Endothelial cell of umbilical vein (primary cell): ENCODE data around the gene ITPR2. TPM values are rescaled to one million over a fixed set of nuclear protein-coding genes. Genes with fewer than 3 reads are reported as not detected.

Source experiments
- BruUV-seq: library from RNA; stranded (reverse); fragments of 400-500 nt; replicated peaks from 2 replicates; lab custom pipeline; 2021; lab: Mats Ljungman, UMichigan
- CTCF ChIA-PET: fragments of 300-600, 350-600 bp; sonication (Branson Sonifier 250); formaldehyde crosslinking; loops from one replicate; lab custom pipeline; 2021; ENCODE audit warnings: antibody characterized with exemption, inconsistent platforms; lab: Charles Lee
- POLR2A ChIA-PET: fragments of 300-600, 350-600 bp; sonication (Branson Sonifier 250); formaldehyde crosslinking; loops from one replicate; lab custom pipeline; 2021; ENCODE audit warnings: antibody characterized with exemption, inconsistent platforms; lab: Charles Lee
- DNase-seq: peaks from one replicate; pipeline ENCODE4 v3.0.0-alpha.2; 2011; ENCODE audit warnings: low read depth, low spot score
- FAIRE-seq: peaks from 2 replicates; lab custom pipeline; 2011; peaks lifted over from hg19 to GRCh38; lab: Jason Lieb, UNC
- H2AFZ ChIP-seq: 2 replicates; pipeline ENCODE4 v1.6.0; 2012; ENCODE audit warnings: low read depth, low read length, control low read depth, inconsistent platforms
- H3K27ac ChIP-seq: 2 replicates; pipeline ENCODE4 v1.5.1; 2011; ENCODE audit warnings: low read depth, mild to moderate bottlenecking, control low read depth, low read length, moderate library complexity; ENCODE audit not compliant: insufficient read depth
- H3K27me3 ChIP-seq, 2 experiments: 2 replicates each; pipeline versions ENCODE4 v1.6.0 to v1.6.1; 2011; ENCODE audit warnings: low read length in 2 of 2, mixed read lengths in 1 of 2; ENCODE audit not compliant: control insufficient read depth in 2 of 2, insufficient read depth in 2 of 2
- H3K36me3 ChIP-seq, 2 experiments: 2 replicates in 1 of 2; 3 replicates in 1 of 2; pipeline ENCODE4 v1.5.1; 2011; ENCODE audit warnings: low read length in 2 of 2, mild to moderate bottlenecking in 1 of 2, moderate library complexity in 1 of 2; ENCODE audit not compliant: control insufficient read depth in 2 of 2, insufficient read depth in 2 of 2; ENCODE audit errors: extremely low read depth in 1 of 2
- H3K4me1 ChIP-seq: 3 replicates; pipeline ENCODE4 v1.5.1; 2011; ENCODE audit warnings: mild to moderate bottlenecking, low read length; ENCODE audit not compliant: control insufficient read depth, insufficient read depth; ENCODE audit errors: extremely low read depth
- H3K4me2 ChIP-seq: 2 replicates; pipeline ENCODE4 v1.6.1; 2011; ENCODE audit warnings: low read length, control low read depth, mixed read lengths; ENCODE audit not compliant: insufficient read depth
- H3K4me3 ChIP-seq, 3 experiments: fragments of 200-600 bp in 1 of 3; sonication (generic), shearing (Covaris generic) in 1 of 3; replicated peaks in 1 of 3; 2 replicates each; pipeline ENCODE4 v1.5.1; 2011 to 2016; ENCODE audit warnings: control low read depth in 3 of 3, low read length in 3 of 3, mild to moderate bottlenecking in 2 of 3, inconsistent platforms in 1 of 3, low read depth in 1 of 3, moderate library complexity in 1 of 3; ENCODE audit not compliant: insufficient read depth in 1 of 3
- H3K79me2 ChIP-seq: 2 replicates; pipeline ENCODE4 v1.6.0; 2012; ENCODE audit warnings: low read length, inconsistent platforms; ENCODE audit not compliant: control insufficient read depth, insufficient read depth
- H3K9ac ChIP-seq: replicated peaks from 2 replicates; pipeline ENCODE3; 2011; ENCODE audit warnings: low read length, control low read depth; ENCODE audit not compliant: insufficient read depth; ENCODE audit errors: extremely low read depth
- H3K9me1 ChIP-seq: replicated peaks from 3 replicates; pipeline ENCODE4 v1.6.0; 2011; ENCODE audit warnings: mild to moderate bottlenecking, low read length; ENCODE audit not compliant: control insufficient read depth, insufficient read depth; ENCODE audit errors: extremely low read depth
- H3K9me3 ChIP-seq: replicated peaks from 2 replicates; pipeline ENCODE4 v1.5.1; 2012; ENCODE audit warnings: low read length, inconsistent platforms; ENCODE audit not compliant: control insufficient read depth, insufficient read depth
- H4K20me1 ChIP-seq: replicated peaks from 2 replicates; pipeline ENCODE3; 2011; ENCODE audit warnings: mild to moderate bottlenecking, low read length; ENCODE audit not compliant: control insufficient read depth, insufficient read depth; ENCODE audit errors: extremely low read depth
- CTCF ChIP-seq, 2 donors: IDR thresholded peaks; 1 replicate in 1 of 2; 2 replicates in 1 of 2; pipeline ENCODE4 v1.5.1; 2011; ENCODE audit warnings: low read length in 2 of 2, mild to moderate bottlenecking in 2 of 2, moderate library complexity in 2 of 2, control low read depth in 1 of 2, inconsistent platforms in 1 of 2, low read depth in 1 of 2; ENCODE audit not compliant: insufficient read depth in 1 of 2; ENCODE audit errors: extremely low read depth in 1 of 2
- EZH2 ChIP-seq: IDR thresholded peaks from 2 replicates; pipeline ENCODE4 v1.6.1; 2012; ENCODE audit warnings: borderline replicate concordance, low read depth, mild to moderate bottlenecking, moderate library complexity, low read length, inconsistent platforms; ENCODE audit not compliant: severe bottlenecking
- FOS ChIP-seq: IDR thresholded peaks from 2 replicates; pipeline ENCODE4 v1.6.1; 2011; ENCODE audit warnings: mild to moderate bottlenecking, low read length, moderate library complexity, borderline replicate concordance; ENCODE audit not compliant: insufficient read depth
- GATA2 ChIP-seq: IDR thresholded peaks from 2 replicates; pipeline ENCODE4 v1.7.0; 2011; ENCODE audit warnings: low read depth, mild to moderate bottlenecking, moderate library complexity, mixed read lengths, low read length; ENCODE audit not compliant: insufficient read length, insufficient read depth
- JUN ChIP-seq: IDR thresholded peaks from 2 replicates; pipeline ENCODE4 v1.6.1; 2011; ENCODE audit warnings: borderline replicate concordance, low read depth; ENCODE audit not compliant: insufficient read length, insufficient read depth
- MAX ChIP-seq: IDR thresholded peaks from 2 replicates; pipeline ENCODE4 v1.6.1; 2011; ENCODE audit not compliant: insufficient read depth, insufficient read length
- MYC ChIP-seq: IDR thresholded peaks from one replicate; pipeline ENCODE4 v1.6.1; 2011; ENCODE audit warnings: mild to moderate bottlenecking, low read depth, low read length
- POLR2A ChIP-seq: IDR thresholded peaks from 2 replicates; pipeline ENCODE4 v1.6.1; 2012; ENCODE audit warnings: low read depth, mild to moderate bottlenecking, control low read depth, low read length
- POLR2AphosphoS5 ChIP-seq: IDR thresholded peaks from 2 replicates; pipeline ENCODE4 v1.6.1; 2012; ENCODE audit warnings: low read depth, mild to moderate bottlenecking, control low read depth, low read length, moderate library complexity; ENCODE audit not compliant: insufficient read depth
- dilution Hi-C: fragments of 300-500 bp; cut with MboI; formaldehyde crosslinking; loops from one replicate; pipeline ENCODE4 v1.15.0; 2019; ENCODE audit warnings: low sequenced_read_pairs; ENCODE audit not compliant: extremely low pct_ligation_motif_present
- intact Hi-C: fragments of 100-400 bp; cut with micrococcal nuclease; formaldehyde crosslinking; loops from one replicate; pipeline ENCODE4 v1.10.0; 2022
- polyA plus RNA-seq, 4 experiments: library from polyadenylated mRNA; depleted of rRNA in 3 of 4; stranded (reverse) in 3 of 4; unstranded in 1 of 4; fragments of >200 nt; gene quantifications; 2 replicates each; pipeline versions ENCODE4 v1.2.1 to v1.2.3, GENCODE V29; 2011 to 2012; ENCODE audit warnings: missing spikeins in 1 of 4
- total RNA-seq: library from RNA; stranded (reverse); gene quantifications from 2 replicates; pipeline ENCODE4 v1.2.3, GENCODE V29; 2021

Gene ITPR2
- total and polyA plus RNA-seq, 2 donors (not counting 3 experiments of a cell fraction or from before 2014, with no cell fraction given): 16.2 to 86.8 TPM

- H3K9me3 ChIP-seq: no peaks in the 10 kb centered on the region
- no peaks in the 10 kb centered on the region for H3K9me1 ChIP-seq
- FAIRE-seq (no peak), DNase-seq (no peak)
- dilution Hi-C loops (no loop called here), intact Hi-C loops (no loop called here)
- no peak overlapping the region for H3K4me3 ChIP-seq
- H3K27me3 ChIP-seq: no peaks in the 10 kb centered on the region
- H3K4me1 ChIP-seq: peaks cover 42% of the 10 kb centered on the region
- ChIA-PET CTCF (no interaction called here), POLR2A (no interaction called here)
- peaks cover 4% of the 10 kb centered on the region for H3K79me2 ChIP-seq
- H3K27ac ChIP-seq: no peak overlapping the region
- H3K4me2 ChIP-seq: no peak overlapping the region
- no peak for TF ChIP-seq CTCF (IDR thresholded peaks at IDR 0.05; ENCODE audit: extremely low read depth in 1 of 2, insufficient read depth in 1 of 2, low read depth in 1 of 2, low read length in 2 of 2)
- TF ChIP-seq EZH2: no peak
- no peak for TF ChIP-seq GATA2
- TF ChIP-seq FOS: no peak
- TF ChIP-seq POLR2A: no peak
- no peak for TF ChIP-seq POLR2AphosphoS5
- TF ChIP-seq MAX: no peak
- no peak for TF ChIP-seq JUN
- no peak for TF ChIP-seq MYC
- peaks cover 9 to 11% of the 10 kb centered on the region in 2 experiments for H3K36me3 ChIP-seq
- no peak overlapping the region for H3K9ac ChIP-seq
- H4K20me1 ChIP-seq: no peaks in the 10 kb centered on the region
- no peak overlapping the region for H2AFZ ChIP-seq
- BruUV-seq: no TSS peak
These were observed 146.6 kb downstream of the ITPR2 start for GRCh38 chr12:26686408-26686807.
